DND-41 (cell line): Measurements from ENCODE around the gene VPS13C.

Experiments used
- ATAC-seq: fragments of 200-7000 bp; cut with Tn5 transposase; 3 replicates; pipeline ENCODE4 v1.9.1; 2021; ENCODE audit warnings: low read depth; ENCODE audit not compliant: insufficient read depth
- DNase-seq: peaks from one replicate; pipeline ENCODE4 v3.0.0-alpha.2; 2020
- H2AFZ ChIP-seq: 2 replicates; pipeline ENCODE4 v1.6.0; 2012; ENCODE audit warnings: low read depth, low read length
- H3K27ac ChIP-seq: 2 replicates; pipeline ENCODE4 v1.5.1; 2012; ENCODE audit warnings: low read length, inconsistent platforms
- H3K27me3 ChIP-seq: fragments of 200-600 bp; sonication (generic); 2 replicates; pipeline ENCODE4 v1.6.0; 2012; ENCODE audit warnings: low read length, mild to moderate bottlenecking, inconsistent platforms; ENCODE audit not compliant: insufficient read depth, poor library complexity
- H3K36me3 ChIP-seq: 2 replicates; pipeline ENCODE4 v1.5.1; 2012; ENCODE audit warnings: low read length, inconsistent platforms; ENCODE audit not compliant: insufficient read depth
- H3K4me1 ChIP-seq: 2 replicates; pipeline ENCODE4 v1.5.1; 2012; ENCODE audit warnings: mild to moderate bottlenecking, low read length; ENCODE audit not compliant: insufficient read depth
- H3K4me2 ChIP-seq: 2 replicates; pipeline ENCODE4 v1.6.0; 2012; ENCODE audit warnings: mild to moderate bottlenecking, moderate library complexity, low read length, inconsistent platforms; ENCODE audit not compliant: insufficient read depth
- H3K4me3 ChIP-seq, 2 experiments: fragments of 200-600 bp in 1 of 2; shearing (Covaris generic) in 1 of 2; 2 replicates each; pipeline ENCODE4 v1.5.1; 2012 to 2016; ENCODE audit warnings: inconsistent platforms in 2 of 2, low read length in 2 of 2, mild to moderate bottlenecking in 2 of 2, low read depth in 1 of 2, moderate library complexity in 1 of 2
- H3K79me2 ChIP-seq: 2 replicates; pipeline ENCODE4 v1.6.0; 2012; ENCODE audit warnings: low read length, inconsistent platforms; ENCODE audit not compliant: insufficient read depth
- H3K9ac ChIP-seq: 2 replicates; pipeline ENCODE4 v1.6.0; 2012; ENCODE audit warnings: low read depth, mild to moderate bottlenecking, inconsistent platforms, low read length, moderate library complexity
- H3K9me3 ChIP-seq: 2 replicates; pipeline ENCODE4 v1.5.1; 2012; ENCODE audit warnings: low read length, moderate library complexity, mild to moderate bottlenecking, inconsistent platforms; ENCODE audit not compliant: insufficient read depth, severe bottlenecking
- H4K20me1 ChIP-seq: 2 replicates; pipeline ENCODE4 v1.6.0; 2012; ENCODE audit warnings: low read length; ENCODE audit not compliant: insufficient read depth
- EZH2 ChIP-seq: IDR thresholded peaks from 3 replicates; pipeline ENCODE4 v1.6.1; 2012; ENCODE audit warnings: borderline replicate concordance, low read depth, mild to moderate bottlenecking, moderate library complexity, low read length, inconsistent platforms; ENCODE audit not compliant: severe bottlenecking
- TF ChIP-seq, protein P1 (sequence below): IDR thresholded peaks from 2 replicates; pipeline ENCODE4 v1.5.1; 2012; ENCODE audit warnings: borderline replicate concordance, low read length, moderate library complexity, mild to moderate bottlenecking; ENCODE audit not compliant: poor library complexity, severe bottlenecking; ENCODE audit errors: extremely low read depth

Gene VPS13C

DNA sequence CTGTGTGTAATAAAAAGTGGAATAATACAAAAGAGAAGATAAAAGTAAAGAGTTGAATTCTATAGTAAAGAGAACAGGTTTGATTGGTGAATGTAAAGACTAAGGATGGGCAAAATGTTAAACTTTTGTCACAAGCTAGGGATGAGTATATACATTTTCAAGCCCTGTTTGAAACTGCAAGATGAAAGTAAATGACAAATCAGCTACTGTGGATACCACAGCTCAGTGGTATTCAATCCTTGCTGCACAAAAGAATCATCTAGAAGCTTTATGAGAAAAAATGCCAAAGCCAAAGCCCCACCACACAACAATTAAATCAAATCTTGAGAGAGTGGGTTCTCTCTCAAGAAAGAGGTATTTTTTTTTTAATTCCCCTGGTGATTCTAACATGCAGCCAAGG lies 67.7 kb downstream of the VPS13C start:
- Histone ChIP-seq H3K79me2 (0 out of 2 replicates have a peak, but pooled peaks cover 2% of the 10 kb centered on the region), H3K4me1 (no peaks in the 10 kb centered on the region), H3K4me2 (no peak overlapping the region), H2AFZ (no peak overlapping the region), H3K9ac (no peak overlapping the region), H3K9me3 (no peaks in the 10 kb centered on the region), H3K4me3 (no peak overlapping the region), H3K36me3 (peaks cover 52% of the 10 kb centered on the region), H3K27ac (no peak overlapping the region), H3K27me3 (no peaks in the 10 kb centered on the region), H4K20me1 (no peaks in the 10 kb centered on the region)
- DNase-seq: no peak
- TF ChIP-seq EZH2: no peak
- TF ChIP-seq, protein P1, sequence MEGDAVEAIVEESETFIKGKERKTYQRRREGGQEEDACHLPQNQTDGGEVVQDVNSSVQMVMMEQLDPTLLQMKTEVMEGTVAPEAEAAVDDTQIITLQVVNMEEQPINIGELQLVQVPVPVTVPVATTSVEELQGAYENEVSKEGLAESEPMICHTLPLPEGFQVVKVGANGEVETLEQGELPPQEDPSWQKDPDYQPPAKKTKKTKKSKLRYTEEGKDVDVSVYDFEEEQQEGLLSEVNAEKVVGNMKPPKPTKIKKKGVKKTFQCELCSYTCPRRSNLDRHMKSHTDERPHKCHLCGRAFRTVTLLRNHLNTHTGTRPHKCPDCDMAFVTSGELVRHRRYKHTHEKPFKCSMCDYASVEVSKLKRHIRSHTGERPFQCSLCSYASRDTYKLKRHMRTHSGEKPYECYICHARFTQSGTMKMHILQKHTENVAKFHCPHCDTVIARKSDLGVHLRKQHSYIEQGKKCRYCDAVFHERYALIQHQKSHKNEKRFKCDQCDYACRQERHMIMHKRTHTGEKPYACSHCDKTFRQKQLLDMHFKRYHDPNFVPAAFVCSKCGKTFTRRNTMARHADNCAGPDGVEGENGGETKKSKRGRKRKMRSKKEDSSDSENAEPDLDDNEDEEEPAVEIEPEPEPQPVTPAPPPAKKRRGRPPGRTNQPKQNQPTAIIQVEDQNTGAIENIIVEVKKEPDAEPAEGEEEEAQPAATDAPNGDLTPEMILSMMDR: no peak
- no peak for ATAC-seq

DNA sequence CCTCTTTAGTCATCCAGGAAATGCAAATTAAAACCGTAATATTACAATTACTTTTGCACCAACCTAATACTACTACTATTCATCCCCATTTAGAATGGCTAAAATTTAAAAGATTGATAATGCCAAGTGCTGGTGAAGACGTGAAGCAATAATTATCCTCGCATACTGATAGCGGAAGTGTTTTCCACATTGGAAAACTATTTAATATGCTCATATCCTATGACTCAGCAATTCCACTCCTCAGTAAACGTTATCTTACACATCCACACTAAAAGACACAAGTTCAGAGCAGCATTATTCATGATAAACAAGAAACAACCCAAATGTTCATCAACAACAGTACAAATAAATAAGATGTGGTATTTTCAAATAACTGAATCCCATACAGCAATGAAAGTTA lies 70.6 kb downstream of the VPS13C start:
- Histone ChIP-seq H3K9ac (no peak overlapping the region), H3K4me3 (no peak overlapping the region), H2AFZ (no peak overlapping the region), H3K4me2 (no peak overlapping the region), H3K79me2 (peaks cover 10% of the 10 kb centered on the region; the same call in 1 of the 2 replicates), H3K9me3 (no peaks in the 10 kb centered on the region), H3K27ac (no peak overlapping the region), H4K20me1 (no peaks in the 10 kb centered on the region), H3K4me1 (no peaks in the 10 kb centered on the region), H3K27me3 (no peaks in the 10 kb centered on the region), H3K36me3 (peaks cover 50% of the 10 kb centered on the region)
- no peak for ATAC-seq
- TF ChIP-seq, protein P1: no peak
- no peak for TF ChIP-seq EZH2
- no peak for DNase-seq

DNA sequence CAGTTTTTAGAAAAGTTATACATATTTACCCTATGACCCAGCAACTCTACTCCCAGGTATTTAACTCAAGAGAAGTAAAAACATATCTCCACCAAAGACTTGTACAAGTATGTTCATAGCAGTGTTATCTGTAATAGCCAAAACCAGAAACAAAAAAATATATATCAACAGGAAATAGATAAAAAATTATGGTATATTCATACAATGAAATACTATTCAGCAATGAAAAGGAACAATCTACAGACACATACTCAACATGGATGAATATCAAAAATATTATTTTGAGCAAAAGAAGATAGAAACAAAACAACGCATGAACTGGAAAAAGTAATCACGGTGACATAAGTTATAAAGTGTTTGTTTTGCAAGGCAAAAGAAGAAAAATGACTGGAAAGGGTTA lies 72.4 kb downstream of the VPS13C start:
- Histone ChIP-seq H3K79me2 (peaks cover 10% of the 10 kb centered on the region; the same call in 1 of the 2 replicates), H3K4me1 (no peaks in the 10 kb centered on the region), H3K9ac (no peak overlapping the region), H3K27me3 (no peaks in the 10 kb centered on the region), H2AFZ (no peak overlapping the region), H3K27ac (no peak overlapping the region), H3K4me3 (no peak overlapping the region), H3K9me3 (no peaks in the 10 kb centered on the region), H4K20me1 (no peaks in the 10 kb centered on the region), H3K36me3 (peaks cover 64% of the 10 kb centered on the region), H3K4me2 (no peak overlapping the region)
- no peak for TF ChIP-seq EZH2
- TF ChIP-seq, protein P1: no peak
- ATAC-seq (no peak), DNase-seq (no peak)

DNA sequence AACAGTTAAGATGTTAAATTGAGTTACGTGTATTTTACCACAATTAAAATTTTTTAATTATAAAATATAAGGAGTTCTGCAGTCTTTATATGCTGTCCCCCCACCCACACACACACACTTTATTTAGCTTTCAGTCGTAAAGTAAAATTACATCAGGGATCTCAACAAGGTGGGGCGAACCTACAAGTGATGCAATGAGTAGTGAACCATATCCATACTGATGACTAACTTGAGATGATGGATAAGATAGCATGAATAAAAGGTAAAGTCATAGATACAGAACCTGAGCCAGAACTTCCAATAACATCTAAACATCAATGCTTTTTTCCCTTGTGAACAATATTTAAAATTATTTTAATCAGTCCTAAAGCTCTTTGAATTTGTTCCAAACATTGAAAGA lies 77.2 kb downstream of the VPS13C start:
- H3K9me3 ChIP-seq: no peaks in the 10 kb centered on the region
- TF ChIP-seq, protein P1: no peak
- TF ChIP-seq EZH2: no peak
- H3K79me2 ChIP-seq: peaks cover 10% of the 10 kb centered on the region; the same call in 1 of the 2 replicates
- H2AFZ ChIP-seq: no peak overlapping the region
- no peak overlapping the region for H3K4me3 ChIP-seq
- no peaks in the 10 kb centered on the region for H3K4me1 ChIP-seq
- no peaks in the 10 kb centered on the region for H3K27me3 ChIP-seq
- peaks cover 75% of the 10 kb centered on the region for H3K36me3 ChIP-seq
- no peak overlapping the region for H3K4me2 ChIP-seq
- no peak overlapping the region for H3K27ac ChIP-seq
- H3K9ac ChIP-seq: no peak overlapping the region
- DNase-seq: no peak
- no peaks in the 10 kb centered on the region for H4K20me1 ChIP-seq
- ATAC-seq: no peak
